Activated T-helper 1 cell treated with anti-CD3 and anti-CD28 coated beads, Interleukin-12 subunit alpha, Interleukin-12 subunit beta, Interleukin-2, Interleukin-4 antibody, amounts not matched to agents 30 ng/mL and 10 ng/mL and 1 ng/mL, durations not matched to agents 14 hours and 24 hours and 36 hours (primary cell): Measurements from ENCODE around the gene APBB2. TPM values are rescaled to one million over a fixed set of nuclear protein-coding genes. Genes with fewer than 3 reads are reported as not detected.
"Not testable (repeated sequence)": the region's sequence is repeated elsewhere in the genome, so short reads cannot be mapped to it uniquely, and the experiment has no call there.

ENCODE experiments used
- DNase-seq: peaks from one replicate; pipeline ENCODE4 v3.0.0; 2021; ENCODE audit warnings: low spot score
- H3K27ac Mint-ChIP-seq: one replicate; pipeline ENCODE4 v1.8.0; 2021; ENCODE audit warnings: mild to moderate bottlenecking, mixed read lengths
- H3K27me3 Mint-ChIP-seq: one replicate; pipeline ENCODE4 v1.8.0; 2022; ENCODE audit warnings: mild to moderate bottlenecking, moderate library complexity, mixed read lengths; ENCODE audit not compliant: insufficient read depth
- H3K36me3 Mint-ChIP-seq: one replicate; pipeline ENCODE4 v1.8.0; 2021; ENCODE audit warnings: low read depth, mixed read lengths
- H3K4me1 Mint-ChIP-seq: one replicate; pipeline ENCODE4 v1.8.0; 2021; ENCODE audit warnings: low read depth, mixed read lengths
- H3K4me3 Mint-ChIP-seq: one replicate; pipeline ENCODE4 v1.8.0; 2021; ENCODE audit warnings: mild to moderate bottlenecking, moderate library complexity, mixed read lengths
- H3K9me3 Mint-ChIP-seq: one replicate; pipeline ENCODE4 v1.8.0; 2021; ENCODE audit warnings: mixed read lengths
- intact Hi-C: fragments of 100-400 bp; cut with micrococcal nuclease; formaldehyde crosslinking; loops from one replicate; pipeline ENCODE4 v1.15.1; 2024
- total RNA-seq: library from RNA; stranded (reverse); gene quantifications from 2 replicates; pipeline ENCODE4 v1.2.3, GENCODE V29; 2022

The APBB2 gene
- total RNA-seq, 1 donor from 2014 or later, result 11.0 TPM

GRCh38 chr4:41061482-41062185, 152.7 kb downstream of the APBB2 start:
- Mint-ChIP-seq H3K4me3 (no peak overlapping the region), H3K27ac (no peak overlapping the region), H3K27me3 (no peaks in the 10 kb centered on the region), H3K9me3 (peaks cover 3% of the 10 kb centered on the region), H3K4me1 (no peaks in the 10 kb centered on the region), H3K36me3 (no peaks in the 10 kb centered on the region)
- intact Hi-C loops, result no loop called here
- DNase-seq, result no peak

- H3K9me3 Mint-ChIP-seq, result peaks cover 3% of the 10 kb centered on the region
- intact Hi-C loops, result no loop called here
- H3K4me1 Mint-ChIP-seq, result no peaks in the 10 kb centered on the region
- H3K27ac Mint-ChIP-seq, result no peak overlapping the region
- H3K4me3 Mint-ChIP-seq, result no peak overlapping the region
- no peaks in the 10 kb centered on the region for H3K36me3 Mint-ChIP-seq
- DNase-seq, result no peak
- no peaks in the 10 kb centered on the region for H3K27me3 Mint-ChIP-seq
These were observed 153.7 kb downstream of the APBB2 start for GRCh38 chr4:41060352-41061334.

- H3K36me3 Mint-ChIP-seq, H3K27me3 Mint-ChIP-seq, intact Hi-C loops, H3K4me1 Mint-ChIP-seq, H3K4me3 Mint-ChIP-seq, H3K27ac Mint-ChIP-seq, DNase-seq, H3K9me3 Mint-ChIP-seq: not testable (repeated sequence)
These were observed 154.9 kb downstream of the APBB2 start for GRCh38 chr4:41059411-41059810.

- H3K4me3 Mint-ChIP-seq, result no peak overlapping the region
- H3K4me1 Mint-ChIP-seq, result no peaks in the 10 kb centered on the region
- peaks cover 3% of the 10 kb centered on the region for H3K9me3 Mint-ChIP-seq
- intact Hi-C loops, result no loop called here
- no peaks in the 10 kb centered on the region for H3K27me3 Mint-ChIP-seq
- H3K36me3 Mint-ChIP-seq, result no peaks in the 10 kb centered on the region
- H3K27ac Mint-ChIP-seq, result no peak overlapping the region
- no peak for DNase-seq
These were observed 155.9 kb downstream of the APBB2 start for GRCh38 chr4:41058426-41058825.

GRCh38 chr4:41057467-41057866, 156.9 kb downstream of the APBB2 start:
- Mint-ChIP-seq H3K4me3 (no peak overlapping the region), H3K4me1 (no peaks in the 10 kb centered on the region), H3K36me3 (no peaks in the 10 kb centered on the region), H3K9me3 (peaks cover 3% of the 10 kb centered on the region), H3K27ac (no peak overlapping the region), H3K27me3 (no peaks in the 10 kb centered on the region)
- intact Hi-C loops, result no loop called here
- DNase-seq, result no peak

GRCh38 chr4:41052287-41052686, 162.1 kb downstream of the APBB2 start:
- Mint-ChIP-seq H3K4me3 (no peak overlapping the region), H3K27ac (no peak overlapping the region), H3K4me1 (no peaks in the 10 kb centered on the region), H3K9me3 (no peaks in the 10 kb centered on the region), H3K36me3 (no peaks in the 10 kb centered on the region), H3K27me3 (no peaks in the 10 kb centered on the region)
- no peak for DNase-seq
- intact Hi-C loops, result no loop called here

- no peak for DNase-seq
- no peak overlapping the region for H3K4me3 Mint-ChIP-seq
- H3K36me3 Mint-ChIP-seq, result no peaks in the 10 kb centered on the region
- intact Hi-C loops, result no loop called here
- H3K9me3 Mint-ChIP-seq, result no peaks in the 10 kb centered on the region
- H3K4me1 Mint-ChIP-seq, result no peaks in the 10 kb centered on the region
- no peak overlapping the region for H3K27ac Mint-ChIP-seq
- no peaks in the 10 kb centered on the region for H3K27me3 Mint-ChIP-seq
These were observed 163.2 kb downstream of the APBB2 start for GRCh38 chr4:41050880-41051775.

- Mint-ChIP-seq H3K27ac (no peak overlapping the region), H3K4me3 (no peak overlapping the region), H3K36me3 (no peaks in the 10 kb centered on the region), H3K4me1 (no peaks in the 10 kb centered on the region), H3K9me3 (no peaks in the 10 kb centered on the region), H3K27me3 (no peaks in the 10 kb centered on the region)
- DNase-seq, result no peak
- intact Hi-C loops, result no loop called here
These were observed 164.2 kb downstream of the APBB2 start for GRCh38 chr4:41050116-41050515.

GRCh38 chr4:41049176-41049575, 165.2 kb downstream of the APBB2 start:
- H3K4me1 Mint-ChIP-seq, H3K36me3 Mint-ChIP-seq, H3K27ac Mint-ChIP-seq, DNase-seq, H3K27me3 Mint-ChIP-seq, H3K4me3 Mint-ChIP-seq, intact Hi-C loops, H3K9me3 Mint-ChIP-seq: not testable (repeated sequence)

- intact Hi-C loops, result no loop called here
- Mint-ChIP-seq H3K4me1 (no peaks in the 10 kb centered on the region), H3K4me3 (no peak overlapping the region), H3K27me3 (peaks cover 4% of the 10 kb centered on the region), H3K9me3 (peaks cover 3% of the 10 kb centered on the region), H3K36me3 (no peaks in the 10 kb centered on the region), H3K27ac (no peak overlapping the region)
- no peak for DNase-seq
These were observed 169.6 kb downstream of the APBB2 start for GRCh38 chr4:41044791-41045190.

GRCh38 chr4:41044165-41044564, 170.2 kb downstream of the APBB2 start:
- Mint-ChIP-seq H3K9me3 (peaks cover 3% of the 10 kb centered on the region), H3K27ac (no peak overlapping the region), H3K36me3 (no peaks in the 10 kb centered on the region), H3K27me3 (peaks cover 4% of the 10 kb centered on the region), H3K4me1 (no peaks in the 10 kb centered on the region), H3K4me3 (no peak overlapping the region)
- intact Hi-C loops, result no loop called here
- DNase-seq, result no peak

- peaks cover 3% of the 10 kb centered on the region for H3K9me3 Mint-ChIP-seq
- no peak overlapping the region for H3K27ac Mint-ChIP-seq
- H3K27me3 Mint-ChIP-seq, result peaks cover 4% of the 10 kb centered on the region
- no peaks in the 10 kb centered on the region for H3K4me1 Mint-ChIP-seq
- no peak for DNase-seq
- no peak overlapping the region for H3K4me3 Mint-ChIP-seq
- H3K36me3 Mint-ChIP-seq, result no peaks in the 10 kb centered on the region
- intact Hi-C loops, result no loop called here
These were observed 170.9 kb downstream of the APBB2 start for GRCh38 chr4:41043465-41043864.
